ENCODE data around the gene LRCH3.

DNA sequence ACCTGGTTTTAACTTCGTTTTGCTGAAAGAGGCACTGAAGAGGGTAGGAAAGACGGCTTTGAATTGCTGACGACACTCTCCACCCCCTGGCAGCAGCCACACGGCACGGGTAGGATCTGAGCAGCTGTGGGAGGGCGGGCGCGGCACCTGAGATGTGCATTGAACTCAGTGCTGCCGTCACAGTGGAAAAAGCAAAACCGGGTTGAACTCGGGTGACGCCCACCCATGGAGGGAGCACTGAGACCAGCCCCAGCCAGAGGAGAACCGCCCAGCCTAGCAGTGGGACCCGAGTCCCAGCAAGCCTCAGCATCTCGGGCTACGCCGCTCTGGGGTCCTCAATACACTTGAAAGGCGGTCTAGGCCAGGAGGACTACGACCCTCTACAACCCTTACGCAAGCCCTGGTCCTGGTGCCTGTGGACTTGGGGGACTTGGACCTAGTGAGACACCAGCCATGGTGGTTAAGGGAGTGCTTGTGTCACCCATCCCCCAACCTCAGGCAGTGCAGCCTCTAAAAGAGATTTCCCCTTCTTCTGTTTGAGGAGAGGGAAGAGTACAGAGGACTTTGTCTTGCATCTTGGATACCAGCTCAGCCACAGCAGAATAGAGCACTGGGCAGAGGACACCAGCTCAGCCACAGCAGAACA lies 108.9 kb downstream of the LRCH3 start:
- TF ChIP-seq ZBTB7A (IDR thresholded peaks at IDR 0.05; ENCODE audit: low read depth) (no peak), YY1 (IDR thresholded peaks at IDR 0.05; ENCODE audit: low read depth) (no peak), RAD21 (IDR thresholded peaks at IDR 0.05; ENCODE audit: low read depth) (no peak), NFIC (IDR thresholded peaks at IDR 0.05) (no peak)
